ENCODE data around the gene PDZD4. TPM values are rescaled to one million over a fixed set of nuclear protein-coding genes. Genes with fewer than 3 reads are reported as not detected.

The PDZD4 gene
- total and polyA plus RNA-seq, 9 of the 15 experiments (the other 6 are each of a cell fraction or from before 2014, with no cell fraction given): 0.05 to 0.38 (median 0.07) TPM; not detected in 5

DNA sequence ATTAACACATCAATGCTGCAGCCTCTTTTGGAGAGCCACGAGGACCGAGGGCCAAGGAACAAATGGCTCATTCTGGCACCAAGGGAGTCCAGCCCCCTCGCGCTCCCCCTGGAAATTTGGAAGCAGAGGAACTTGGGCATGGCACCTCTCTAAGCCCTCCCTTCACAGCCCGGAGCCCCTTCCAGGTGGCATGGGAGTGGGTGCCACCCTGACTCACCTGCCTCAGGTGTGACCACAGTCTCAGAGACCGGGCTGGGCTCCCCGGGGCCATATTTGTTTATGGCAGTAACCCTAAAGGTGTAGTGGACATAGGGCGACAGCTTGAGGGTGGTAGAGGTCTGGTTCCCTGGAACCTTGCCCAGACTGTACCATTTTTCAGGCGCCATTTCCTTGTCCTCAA is 36.8 kb upstream of the PDZD4 start:
- Histone ChIP-seq H3K4me2 (ENCODE audit: insufficient read depth, low read length) (no peak overlapping the region), H3K9me1 (ENCODE audit: control insufficient read depth, insufficient read depth, low read length) (no peaks in the 10 kb centered on the region), H3K9me3 (replicated peaks; ENCODE audit: control insufficient read depth, insufficient read depth, low read depth, low read length) (no peaks in the 10 kb centered on the region), H2AFZ (ENCODE audit: low read depth, low read length) (no peak overlapping the region), H3K9ac (ENCODE audit: insufficient read depth in 1 of 2, low read depth in 2 of 2, low read length in 2 of 2) (no peak overlapping the region), H3K79me2 (ENCODE audit: control insufficient read depth, insufficient read depth, low read length) (no peaks in the 10 kb centered on the region), H3K27me3 (ENCODE audit: control insufficient read depth in 2 of 2, insufficient read depth in 2 of 2, low read length in 2 of 2) (peaks cover 17 to 82% of the 10 kb centered on the region in 2 experiments; a peak in 4 of 5 replicates), H3K27ac (ENCODE audit: extremely low read depth, low read depth, low read length) (no peak overlapping the region), H4K20me1 (replicated peaks; ENCODE audit: control insufficient read depth, insufficient read depth, low read length) (0 out of 2 replicates have a peak, but pooled peaks cover 12% of the 10 kb centered on the region), H3K4me1 (replicated peaks in 1 of 2; ENCODE audit: control insufficient read depth in 2 of 2, insufficient read depth in 2 of 2, low read length in 2 of 2) (peaks cover 0 to 34% of the 10 kb centered on the region in 2 experiments; a peak in 2 of 5 replicates), H3K4me3 (no peak overlapping the region), H3K36me3 (ENCODE audit: control insufficient read depth, insufficient read depth, low read length) (no peaks in the 10 kb centered on the region)
- DNase-seq (ENCODE audit: extremely low read depth in 1 of 4, low spot score in 3 of 4) (no peak), ATAC-seq (no peak), FAIRE-seq (no peak)
- 0% methylated on average over 9 of the region's 9 CpGs for WGBS (ENCODE audit: insufficient coverage, low coverage, missing lambda C conversion rate)
- intact Hi-C loops (cut with micrococcal nuclease): no loop called here
- POLR2A ChIA-PET: no interaction called here
- no TSS peak for BruUV-seq (replicated peaks)
- TF ChIP-seq, protein P1, sequence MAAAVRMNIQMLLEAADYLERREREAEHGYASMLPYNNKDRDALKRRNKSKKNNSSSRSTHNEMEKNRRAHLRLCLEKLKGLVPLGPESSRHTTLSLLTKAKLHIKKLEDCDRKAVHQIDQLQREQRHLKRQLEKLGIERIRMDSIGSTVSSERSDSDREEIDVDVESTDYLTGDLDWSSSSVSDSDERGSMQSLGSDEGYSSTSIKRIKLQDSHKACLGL (CRISPR knock-in tag; IDR thresholded peaks at IDR 0.05; ENCODE audit: borderline replicate concordance, poor library complexity, severe bottlenecking): no peak
- TF ChIP-seq HDAC3 (IDR thresholded peaks at IDR 0.05; ENCODE audit: borderline replicate concordance, partially characterized antibody): no peak
- TF ChIP-seq SNRNP70 (optimal IDR thresholded peaks at IDR 0.05; ENCODE audit: low read depth, low read length): no peak
- no peak for TF ChIP-seq TARDBP (IDR thresholded peaks at IDR 0.05)
- TF ChIP-seq, protein P2, sequence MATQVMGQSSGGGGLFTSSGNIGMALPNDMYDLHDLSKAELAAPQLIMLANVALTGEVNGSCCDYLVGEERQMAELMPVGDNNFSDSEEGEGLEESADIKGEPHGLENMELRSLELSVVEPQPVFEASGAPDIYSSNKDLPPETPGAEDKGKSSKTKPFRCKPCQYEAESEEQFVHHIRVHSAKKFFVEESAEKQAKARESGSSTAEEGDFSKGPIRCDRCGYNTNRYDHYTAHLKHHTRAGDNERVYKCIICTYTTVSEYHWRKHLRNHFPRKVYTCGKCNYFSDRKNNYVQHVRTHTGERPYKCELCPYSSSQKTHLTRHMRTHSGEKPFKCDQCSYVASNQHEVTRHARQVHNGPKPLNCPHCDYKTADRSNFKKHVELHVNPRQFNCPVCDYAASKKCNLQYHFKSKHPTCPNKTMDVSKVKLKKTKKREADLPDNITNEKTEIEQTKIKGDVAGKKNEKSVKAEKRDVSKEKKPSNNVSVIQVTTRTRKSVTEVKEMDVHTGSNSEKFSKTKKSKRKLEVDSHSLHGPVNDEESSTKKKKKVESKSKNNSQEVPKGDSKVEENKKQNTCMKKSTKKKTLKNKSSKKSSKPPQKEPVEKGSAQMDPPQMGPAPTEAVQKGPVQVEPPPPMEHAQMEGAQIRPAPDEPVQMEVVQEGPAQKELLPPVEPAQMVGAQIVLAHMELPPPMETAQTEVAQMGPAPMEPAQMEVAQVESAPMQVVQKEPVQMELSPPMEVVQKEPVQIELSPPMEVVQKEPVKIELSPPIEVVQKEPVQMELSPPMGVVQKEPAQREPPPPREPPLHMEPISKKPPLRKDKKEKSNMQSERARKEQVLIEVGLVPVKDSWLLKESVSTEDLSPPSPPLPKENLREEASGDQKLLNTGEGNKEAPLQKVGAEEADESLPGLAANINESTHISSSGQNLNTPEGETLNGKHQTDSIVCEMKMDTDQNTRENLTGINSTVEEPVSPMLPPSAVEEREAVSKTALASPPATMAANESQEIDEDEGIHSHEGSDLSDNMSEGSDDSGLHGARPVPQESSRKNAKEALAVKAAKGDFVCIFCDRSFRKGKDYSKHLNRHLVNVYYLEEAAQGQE (IDR thresholded peaks at IDR 0.05; ENCODE audit: borderline replicate concordance): no peak
- TF ChIP-seq, protein P2 (CRISPR knock-in tag; IDR thresholded peaks at IDR 0.05; ENCODE audit: low read depth): no peak
- TF ChIP-seq ZFP36 (IDR thresholded peaks at IDR 0.05; ENCODE audit: low read depth, low read length, partially characterized antibody): no peak
- TF ChIP-seq TOE1 (IDR thresholded peaks at IDR 0.05; ENCODE audit: borderline replicate concordance): no peak
- TF ChIP-seq TOE1 (CRISPR knock-in tag; IDR thresholded peaks at IDR 0.05; ENCODE audit: borderline replicate concordance, low read depth): no peak
- TF ChIP-seq GATA2 (CRISPR knock-in tag; IDR thresholded peaks at IDR 0.05): no peak
- no peak for TF ChIP-seq ZKSCAN1 (IDR thresholded peaks at IDR 0.05; ENCODE audit: low read depth, low read length)
- no peak for TF ChIP-seq RHOXF2B (CRISPR knock-in tag; conservative IDR thresholded peaks at IDR 0.05)
- CTCF ChIA-PET (ENCODE audit: low intra/inter-chr PET ratio): no interaction called here
- in situ Hi-C loops (cut with MboI): no loop called here

Measured in K562 (cell line).